GM23248 (cell line): ENCODE measurements around the gene NEK11.

Experiments
- EZH2 ChIP-seq: fragments of 200-600 bp; sonication (generic); IDR thresholded peaks from 2 replicates; pipeline ENCODE4 v1.6.1; 2018; ENCODE audit warnings: antibody characterized with exemption, mild to moderate bottlenecking; ENCODE audit not compliant: insufficient read depth, poor library complexity, severe bottlenecking
- EZH2phosphoT487 ChIP-seq: fragments of 200-600 bp; sonication (generic); IDR thresholded peaks from 2 replicates; pipeline ENCODE4 v1.6.1; 2018; ENCODE audit warnings: antibody characterized with exemption, moderate library complexity, mild to moderate bottlenecking, low read depth; ENCODE audit not compliant: insufficient read depth

DNA sequence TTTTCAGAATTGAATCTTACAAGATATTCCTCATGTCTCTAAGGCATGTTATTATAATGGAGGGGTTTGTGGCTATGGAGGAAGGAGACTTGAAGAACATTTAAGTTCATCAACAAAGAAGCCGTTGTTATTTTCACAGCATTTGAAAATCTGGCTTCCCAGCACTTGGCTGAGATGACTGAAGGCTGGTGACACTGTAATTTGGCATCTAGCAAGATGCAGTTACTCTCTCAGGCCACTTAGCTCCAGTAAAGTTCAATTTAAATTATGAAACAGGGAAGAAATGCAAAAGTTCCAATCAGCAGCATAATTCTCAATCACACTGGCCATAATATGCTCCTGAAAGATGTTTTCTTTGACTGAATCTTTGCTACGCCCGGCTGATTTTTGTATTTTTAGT is 215.5 kb downstream of the NEK11 start:
- TF ChIP-seq EZH2 (no peak), EZH2phosphoT487 (no peak)
